Hepatocyte (in vitro differentiated cells): ENCODE measurements around the gene NCL. TPM values are rescaled to one million over a fixed set of nuclear protein-coding genes. Genes with fewer than 3 reads are reported as not detected.

Source experiments
- DNase-seq: peaks from one replicate; pipeline ENCODE4 v3.0.0-alpha.2; 2016; ENCODE audit warnings: low spot score
- H2AFZ ChIP-seq: fragments of 200-600 bp; sonication (generic); 2 replicates; pipeline ENCODE4 v1.6.0; 2016; ENCODE audit warnings: antibody characterized with exemption, mild to moderate bottlenecking
- H3K27ac ChIP-seq: fragments of 200-600 bp; sonication (generic); 2 replicates; pipeline ENCODE4 v1.5.1; 2016; ENCODE audit warnings: mild to moderate bottlenecking
- H3K27me3 ChIP-seq: fragments of 200-600 bp; sonication (generic); 2 replicates; pipeline ENCODE4 v1.6.1; 2016
- H3K36me3 ChIP-seq: fragments of 200-600 bp; sonication (generic); replicated peaks from 2 replicates; pipeline ENCODE4 v1.5.1; 2016; ENCODE audit warnings: low read depth; ENCODE audit not compliant: insufficient read depth
- H3K4me1 ChIP-seq: fragments of 200-600 bp; sonication (generic); 2 replicates; pipeline ENCODE4 v1.5.1; 2016; ENCODE audit warnings: mild to moderate bottlenecking, moderate library complexity; ENCODE audit not compliant: insufficient read depth
- H3K4me2 ChIP-seq: fragments of 200-600 bp; sonication (generic); 2 replicates; pipeline ENCODE4 v1.6.0; 2016
- H3K4me3 ChIP-seq: fragments of 200-600 bp; sonication (generic); 2 replicates; pipeline ENCODE4 v1.5.1; 2016; ENCODE audit warnings: mild to moderate bottlenecking
- H3K79me2 ChIP-seq: fragments of 200-600 bp; sonication (generic); 2 replicates; pipeline ENCODE4 v1.6.0; 2017; ENCODE audit warnings: mild to moderate bottlenecking
- H3K9me2 ChIP-seq: fragments of 200-600 bp; sonication (generic); replicated peaks from 2 replicates; pipeline ENCODE4 v1.6.0; 2017; ENCODE audit warnings: mild to moderate bottlenecking; ENCODE audit not compliant: insufficient read depth
- H3K9me3 ChIP-seq: fragments of 200-600 bp; sonication (generic); 2 replicates; pipeline ENCODE4 v1.5.1; 2016; ENCODE audit warnings: low read depth, mild to moderate bottlenecking
- H4K20me1 ChIP-seq: fragments of 200-600 bp; sonication (generic); 2 replicates; pipeline ENCODE4 v1.6.0; 2016; ENCODE audit warnings: mild to moderate bottlenecking; ENCODE audit not compliant: insufficient read depth, poor library complexity, severe bottlenecking
- EZH2 ChIP-seq: fragments of 200-600 bp; sonication (generic); IDR thresholded peaks from 2 replicates; pipeline ENCODE4 v1.6.1; 2016; ENCODE audit warnings: antibody characterized with exemption, mild to moderate bottlenecking, borderline replicate concordance
- EZH2phosphoT487 ChIP-seq: fragments of 200-600 bp; sonication (generic); IDR thresholded peaks from one replicate; pipeline ENCODE4 v1.6.1; 2018; ENCODE audit warnings: antibody characterized with exemption, mild to moderate bottlenecking, low read depth, moderate library complexity; ENCODE audit not compliant: unreplicated experiment, severe bottlenecking
- WGBS: methylation state at CpG from one replicate; pipeline ENCODE4 v1.1.6; 2016; ENCODE audit warnings: low lambda C conversion rate; ENCODE audit errors: missing lambda C conversion rate; 5-methylcytosine and 5-hydroxymethylcytosine counted together
- polyA plus RNA-seq: library from polyadenylated mRNA; unstranded; fragments of >200 nt; fragmentation: Nextera tagmentation; extraction: Ambion mirVana; gene quantifications from 2 replicates; pipeline ENCODE4 v1.2.1, GENCODE V29; 2016
- total RNA-seq: library from RNA; depleted of rRNA; stranded (reverse); fragments of >200 nt; gene quantifications from 2 replicates; pipeline ENCODE4 v1.2.3, GENCODE V29; 2014
- TF ChIP-seq, protein P1 (sequence below): fragments of 200-600 bp; sonication (generic); IDR thresholded peaks from 2 replicates; pipeline ENCODE4 v1.5.1; 2016; ENCODE audit warnings: antibody characterized with exemption, mild to moderate bottlenecking; ENCODE audit not compliant: poor library complexity

Gene NCL
- total and polyA plus RNA-seq, 2 experiments from 2014 or later: 137 to 349 TPM

GRCh38 chr2:231452799-231453508 lies 11.3 kb downstream of the NCL start:
- Histone ChIP-seq H4K20me1 (peaks cover 7% of the 10 kb centered on the region), H3K9me3 (no peaks in the 10 kb centered on the region), H3K27ac (peak overlapping the region; percentile 23), H3K4me1 (no peaks in the 10 kb centered on the region), H3K36me3 (peaks cover 7% of the 10 kb centered on the region), H3K4me2 (no peak overlapping the region), H3K79me2 (peaks cover 4% of the 10 kb centered on the region), H2AFZ (no peak overlapping the region), H3K27me3 (no peaks in the 10 kb centered on the region), H3K4me3 (no peak overlapping the region), H3K9me2 (no peaks in the 10 kb centered on the region)
- DNase-seq: no peak
- 79% methylated on average over 10 of the region's 10 CpGs for WGBS
- no peak for TF ChIP-seq EZH2
- TF ChIP-seq, protein P1, sequence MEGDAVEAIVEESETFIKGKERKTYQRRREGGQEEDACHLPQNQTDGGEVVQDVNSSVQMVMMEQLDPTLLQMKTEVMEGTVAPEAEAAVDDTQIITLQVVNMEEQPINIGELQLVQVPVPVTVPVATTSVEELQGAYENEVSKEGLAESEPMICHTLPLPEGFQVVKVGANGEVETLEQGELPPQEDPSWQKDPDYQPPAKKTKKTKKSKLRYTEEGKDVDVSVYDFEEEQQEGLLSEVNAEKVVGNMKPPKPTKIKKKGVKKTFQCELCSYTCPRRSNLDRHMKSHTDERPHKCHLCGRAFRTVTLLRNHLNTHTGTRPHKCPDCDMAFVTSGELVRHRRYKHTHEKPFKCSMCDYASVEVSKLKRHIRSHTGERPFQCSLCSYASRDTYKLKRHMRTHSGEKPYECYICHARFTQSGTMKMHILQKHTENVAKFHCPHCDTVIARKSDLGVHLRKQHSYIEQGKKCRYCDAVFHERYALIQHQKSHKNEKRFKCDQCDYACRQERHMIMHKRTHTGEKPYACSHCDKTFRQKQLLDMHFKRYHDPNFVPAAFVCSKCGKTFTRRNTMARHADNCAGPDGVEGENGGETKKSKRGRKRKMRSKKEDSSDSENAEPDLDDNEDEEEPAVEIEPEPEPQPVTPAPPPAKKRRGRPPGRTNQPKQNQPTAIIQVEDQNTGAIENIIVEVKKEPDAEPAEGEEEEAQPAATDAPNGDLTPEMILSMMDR: no peak
- no peak for TF ChIP-seq EZH2phosphoT487

- TF ChIP-seq EZH2: no peak
- no peak for TF ChIP-seq EZH2phosphoT487
- TF ChIP-seq, protein P1: no peak
- no peaks in the 10 kb centered on the region for H4K20me1 ChIP-seq
- H2AFZ ChIP-seq: no peak overlapping the region
- H3K4me2 ChIP-seq: no peak overlapping the region
- H3K9me2 ChIP-seq: no peaks in the 10 kb centered on the region
- no peak for DNase-seq
- 94% methylated on average over 4 of the region's 4 CpGs for WGBS
- no peaks in the 10 kb centered on the region for H3K4me1 ChIP-seq
- no peaks in the 10 kb centered on the region for H3K27me3 ChIP-seq
- no peaks in the 10 kb centered on the region for H3K79me2 ChIP-seq
- H3K4me3 ChIP-seq: no peak overlapping the region
- no peaks in the 10 kb centered on the region for H3K36me3 ChIP-seq
- H3K27ac ChIP-seq: no peak overlapping the region
- H3K9me3 ChIP-seq: no peaks in the 10 kb centered on the region
Measured at GRCh38 chr2:231450548-231450989, 13.7 kb downstream of the NCL start.

GRCh38 chr2:231449503-231450054 lies 14.7 kb downstream of the NCL start:
- H3K4me1 ChIP-seq: no peaks in the 10 kb centered on the region
- no peaks in the 10 kb centered on the region for H3K9me3 ChIP-seq
- no peaks in the 10 kb centered on the region for H3K36me3 ChIP-seq
- no peaks in the 10 kb centered on the region for H3K79me2 ChIP-seq
- TF ChIP-seq EZH2phosphoT487: no peak
- TF ChIP-seq, protein P1: no peak
- no peak for TF ChIP-seq EZH2
- H2AFZ ChIP-seq: no peak overlapping the region
- H4K20me1 ChIP-seq: no peaks in the 10 kb centered on the region
- no peak overlapping the region for H3K4me3 ChIP-seq
- no peak for DNase-seq
- H3K27ac ChIP-seq: no peak overlapping the region
- no peaks in the 10 kb centered on the region for H3K27me3 ChIP-seq
- H3K4me2 ChIP-seq: no peak overlapping the region
- WGBS: 88% methylated on average over 4 of the region's 4 CpGs
- H3K9me2 ChIP-seq: no peaks in the 10 kb centered on the region
